Fibroblast of lung (primary cell): ENCODE measurements around the gene SCAF4. TPM values are rescaled to one million over a fixed set of nuclear protein-coding genes. Genes with fewer than 3 reads are reported as not detected.

Source experiments
- DNase-seq, 2 donors: peaks; one replicate each; pipeline versions ENCODE4 v3.0.0 to v3.0.0-alpha.2; 2010; ENCODE audit warnings: low read depth in 2 of 2
- H2AFZ ChIP-seq: 2 replicates; pipeline ENCODE4 v1.5.1; 2012; ENCODE audit warnings: low read length, control low read depth, inconsistent platforms
- H3K27ac ChIP-seq: 2 replicates; pipeline ENCODE4 v1.5.1; 2011; ENCODE audit warnings: low read length, control low read depth; ENCODE audit not compliant: insufficient read depth
- H3K27me3 ChIP-seq: 2 replicates; pipeline ENCODE4 v1.5.1; 2011; ENCODE audit warnings: mild to moderate bottlenecking, low read length; ENCODE audit not compliant: control insufficient read depth, insufficient read depth
- H3K36me3 ChIP-seq: 2 replicates; pipeline ENCODE4 v1.5.1; 2011; ENCODE audit warnings: low read length; ENCODE audit not compliant: control insufficient read depth, insufficient read depth
- H3K4me1 ChIP-seq: 2 replicates; pipeline ENCODE4 v1.5.1; 2011; ENCODE audit warnings: low read length; ENCODE audit not compliant: control insufficient read depth, insufficient read depth; ENCODE audit errors: extremely low read depth
- H3K4me2 ChIP-seq: 2 replicates; pipeline ENCODE4 v1.5.1; 2011; ENCODE audit warnings: low read length, control low read depth; ENCODE audit not compliant: insufficient read depth; ENCODE audit errors: extremely low read depth
- H3K4me3 ChIP-seq, 4 experiments: fragments of 200-600 bp in 1 of 4; sonication (generic) in 1 of 4; replicated peaks in 1 of 4; 2 replicates each; pipeline ENCODE4 v1.5.1; 2011 to 2016; ENCODE audit warnings: low read length in 4 of 4, low read depth in 3 of 4, mild to moderate bottlenecking in 3 of 4, control low read depth in 2 of 4, inconsistent platforms in 1 of 4, mixed read lengths in 1 of 4; ENCODE audit not compliant: insufficient read depth in 1 of 4; ENCODE audit errors: control extremely low read depth in 1 of 4
- H3K79me2 ChIP-seq: 2 replicates; pipeline ENCODE4 v1.5.1; 2012; ENCODE audit warnings: mild to moderate bottlenecking, low read length, inconsistent platforms; ENCODE audit not compliant: control insufficient read depth, insufficient read depth
- H3K9ac ChIP-seq: 2 replicates; pipeline ENCODE4 v1.5.1; 2011; ENCODE audit warnings: mild to moderate bottlenecking, low read length, control low read depth; ENCODE audit not compliant: insufficient read depth
- H3K9me3 ChIP-seq: 2 replicates; pipeline ENCODE4 v1.5.1; 2012; ENCODE audit warnings: low read depth, low read length; ENCODE audit not compliant: control insufficient read depth, insufficient read depth
- H4K20me1 ChIP-seq: 2 replicates; pipeline ENCODE4 v1.5.1; 2011; ENCODE audit warnings: low read length; ENCODE audit not compliant: control insufficient read depth, insufficient read depth; ENCODE audit errors: extremely low read depth
- EZH2 ChIP-seq: IDR thresholded peaks from 2 replicates; pipeline ENCODE4 v1.5.1; 2012; ENCODE audit warnings: low read length, control low read depth, mild to moderate bottlenecking; ENCODE audit errors: missing control alignments
- polyA plus RNA-seq, 2 donors: library from polyadenylated mRNA; depleted of rRNA in 1 of 2; stranded (reverse) in 1 of 2; unstranded in 1 of 2; fragments of >200 nt; gene quantifications; 2 replicates each; pipeline ENCODE4 v1.2.1, GENCODE V29; 2011 to 2012; ENCODE audit warnings: missing spikeins in 1 of 2
- total RNA-seq: library from RNA; depleted of rRNA; stranded (reverse); fragments of >200 nt; gene quantifications from 2 replicates; pipeline ENCODE4 v1.2.1, GENCODE V29; 2014
- TF ChIP-seq, protein P1 (sequence below), 2 donors: IDR thresholded peaks in 1 of 2; conservative IDR thresholded peaks in 1 of 2; 1 replicate in 1 of 2; 2 replicates in 1 of 2; pipeline ENCODE4 v1.5.1; 2011 to 2012; ENCODE audit warnings: low read length in 2 of 2, control low read depth in 1 of 2, inconsistent platforms in 1 of 2, low read depth in 1 of 2, mild to moderate bottlenecking in 1 of 2

The SCAF4 gene
- total and polyA plus RNA-seq, 2 donors (not counting 1 experiment from before 2014, with no cell fraction given): 5.6 to 7.5 TPM

DNA sequence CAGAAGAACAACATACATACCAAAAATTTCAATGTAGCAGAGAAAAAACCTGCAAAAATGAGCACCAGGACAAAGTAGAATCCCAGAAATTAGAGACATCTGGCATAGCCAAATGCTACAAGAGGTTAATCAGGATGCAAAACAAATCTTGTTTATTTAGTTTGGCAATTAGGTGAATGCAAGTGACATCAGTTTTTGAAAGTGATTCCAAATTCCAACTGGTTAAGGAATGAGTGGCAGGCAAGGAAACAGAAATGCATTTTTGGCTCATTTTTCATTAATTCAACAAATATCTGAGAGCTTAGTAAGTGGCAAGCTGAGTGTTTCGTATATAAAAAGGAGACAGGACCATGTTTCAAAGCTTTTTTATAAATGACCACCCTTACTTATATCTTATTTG is 21.3 kb downstream of the SCAF4 start:
- no peak overlapping the region for H2AFZ ChIP-seq
- H3K79me2 ChIP-seq: peaks cover 87% of the 10 kb centered on the region
- no peak for TF ChIP-seq EZH2
- TF ChIP-seq, protein P1, sequence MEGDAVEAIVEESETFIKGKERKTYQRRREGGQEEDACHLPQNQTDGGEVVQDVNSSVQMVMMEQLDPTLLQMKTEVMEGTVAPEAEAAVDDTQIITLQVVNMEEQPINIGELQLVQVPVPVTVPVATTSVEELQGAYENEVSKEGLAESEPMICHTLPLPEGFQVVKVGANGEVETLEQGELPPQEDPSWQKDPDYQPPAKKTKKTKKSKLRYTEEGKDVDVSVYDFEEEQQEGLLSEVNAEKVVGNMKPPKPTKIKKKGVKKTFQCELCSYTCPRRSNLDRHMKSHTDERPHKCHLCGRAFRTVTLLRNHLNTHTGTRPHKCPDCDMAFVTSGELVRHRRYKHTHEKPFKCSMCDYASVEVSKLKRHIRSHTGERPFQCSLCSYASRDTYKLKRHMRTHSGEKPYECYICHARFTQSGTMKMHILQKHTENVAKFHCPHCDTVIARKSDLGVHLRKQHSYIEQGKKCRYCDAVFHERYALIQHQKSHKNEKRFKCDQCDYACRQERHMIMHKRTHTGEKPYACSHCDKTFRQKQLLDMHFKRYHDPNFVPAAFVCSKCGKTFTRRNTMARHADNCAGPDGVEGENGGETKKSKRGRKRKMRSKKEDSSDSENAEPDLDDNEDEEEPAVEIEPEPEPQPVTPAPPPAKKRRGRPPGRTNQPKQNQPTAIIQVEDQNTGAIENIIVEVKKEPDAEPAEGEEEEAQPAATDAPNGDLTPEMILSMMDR (conservative IDR thresholded peaks at IDR 0.05 in 1 of 2, IDR thresholded peaks at IDR 0.05 in 1 of 2; ENCODE audit: low read depth in 1 of 2, low read length in 2 of 2): no peak
- H3K4me2 ChIP-seq: peak overlapping the region; percentile 7
- no peak overlapping the region for H3K4me3 ChIP-seq
- no peaks in the 10 kb centered on the region for H3K36me3 ChIP-seq
- peak; percentile 57 to 87 for DNase-seq
- H3K27ac ChIP-seq: no peak overlapping the region
- H3K9me3 ChIP-seq: no peaks in the 10 kb centered on the region
- H3K27me3 ChIP-seq: no peaks in the 10 kb centered on the region
- H3K9ac ChIP-seq: no peak overlapping the region
- H4K20me1 ChIP-seq: no peaks in the 10 kb centered on the region
- no peaks in the 10 kb centered on the region for H3K4me1 ChIP-seq

DNA sequence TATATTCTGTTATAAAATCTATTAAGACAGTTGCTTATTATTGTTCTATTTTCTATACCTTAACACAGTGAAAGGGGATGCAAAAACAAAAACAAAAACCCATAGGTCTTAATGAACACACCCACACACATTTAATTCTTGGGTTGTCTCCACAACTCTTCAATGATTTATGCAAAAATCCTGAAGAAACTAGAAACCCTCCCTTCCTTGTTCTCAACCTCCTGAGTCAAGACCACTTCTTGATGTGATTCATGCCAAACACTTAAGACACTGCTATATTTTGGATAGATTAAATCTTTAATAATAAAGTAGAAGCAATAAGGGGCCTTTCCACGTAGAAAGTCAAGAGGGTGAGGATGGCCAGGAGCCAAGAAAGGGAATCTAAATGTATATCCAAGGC is 23.4 kb downstream of the SCAF4 start:
- H3K4me3 ChIP-seq: no peak overlapping the region
- H3K36me3 ChIP-seq: no peaks in the 10 kb centered on the region
- TF ChIP-seq, protein P1 (conservative IDR thresholded peaks at IDR 0.05 in 1 of 2, IDR thresholded peaks at IDR 0.05 in 1 of 2; ENCODE audit: low read depth in 1 of 2, low read length in 2 of 2): no peak
- TF ChIP-seq EZH2: no peak
- no peaks in the 10 kb centered on the region for H4K20me1 ChIP-seq
- no peak overlapping the region for H3K27ac ChIP-seq
- no peak overlapping the region for H3K9ac ChIP-seq
- H3K79me2 ChIP-seq: peaks cover 72% of the 10 kb centered on the region
- H3K9me3 ChIP-seq: no peaks in the 10 kb centered on the region
- no peaks in the 10 kb centered on the region for H3K4me1 ChIP-seq
- no peak overlapping the region for H2AFZ ChIP-seq
- no peaks in the 10 kb centered on the region for H3K27me3 ChIP-seq
- H3K4me2 ChIP-seq: no peak overlapping the region
- peak in 1 of 2 donors; percentile 47 for DNase-seq

DNA sequence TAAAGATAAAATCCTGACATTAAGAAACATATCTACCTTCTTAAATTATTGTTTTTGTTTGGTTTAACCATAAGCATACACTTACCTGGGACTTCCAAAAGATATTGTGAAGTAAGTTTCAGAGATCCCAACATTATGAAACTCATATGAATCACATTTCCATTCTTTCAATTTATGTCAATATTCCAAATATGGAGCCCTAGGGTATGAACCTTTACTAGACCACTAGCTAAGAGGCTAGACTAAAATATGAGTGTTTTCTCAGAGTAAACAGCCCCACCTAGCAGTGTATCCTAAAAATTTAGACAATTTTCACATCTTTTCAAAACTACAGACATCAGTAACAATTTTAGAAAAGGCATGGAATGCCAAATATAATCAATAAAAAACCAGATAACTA is 24.4 kb downstream of the SCAF4 start:
- H2AFZ ChIP-seq: no peak overlapping the region
- no peak overlapping the region for H3K27ac ChIP-seq
- H3K4me2 ChIP-seq: no peak overlapping the region
- no peaks in the 10 kb centered on the region for H3K4me1 ChIP-seq
- TF ChIP-seq, protein P1 (conservative IDR thresholded peaks at IDR 0.05 in 1 of 2, IDR thresholded peaks at IDR 0.05 in 1 of 2; ENCODE audit: low read depth in 1 of 2, low read length in 2 of 2): no peak
- TF ChIP-seq EZH2: no peak
- DNase-seq: no peak
- no peaks in the 10 kb centered on the region for H3K36me3 ChIP-seq
- peaks cover 62% of the 10 kb centered on the region for H3K79me2 ChIP-seq
- no peak overlapping the region for H3K4me3 ChIP-seq
- H4K20me1 ChIP-seq: no peaks in the 10 kb centered on the region
- H3K27me3 ChIP-seq: no peaks in the 10 kb centered on the region
- H3K9me3 ChIP-seq: no peaks in the 10 kb centered on the region
- no peak overlapping the region for H3K9ac ChIP-seq
